HG03354 (cell line): Measurements from ENCODE around the gene ZNF214.
"Not testable (repeated sequence)": the region's sequence is repeated elsewhere in the genome, so short reads cannot be mapped to it uniquely, and the experiment has no call there.

ENCODE experiments used
- ATAC-seq: cut with Tn5 transposase; IDR thresholded peaks from one replicate; pipeline ENCODE4 v1.9.1; 2021; ENCODE audit warnings: mild to moderate bottlenecking; ENCODE audit not compliant: unreplicated experiment, poor library complexity, severe bottlenecking

Gene ZNF214

GRCh38 chr11:6992026-6992425 lies 28.1 kb downstream of the ZNF214 start:
- no peak for ATAC-seq

- ATAC-seq = no peak
Observed at GRCh38 chr11:6991227-6991626, 28.9 kb downstream of the ZNF214 start.

GRCh38 chr11:6988506-6988905 lies 31.6 kb downstream of the ZNF214 start:
- no peak for ATAC-seq

GRCh38 chr11:6986487-6986886 lies 33.7 kb downstream of the ZNF214 start:
- ATAC-seq = no peak

GRCh38 chr11:6979365-6979764 lies 40.8 kb downstream of the ZNF214 start:
- ATAC-seq = no peak

GRCh38 chr11:6969854-6970253 lies 50.3 kb downstream of the ZNF214 start:
- not testable (repeated sequence) for ATAC-seq

- ATAC-seq = no peak
Observed at GRCh38 chr11:6968816-6969215, 51.3 kb downstream of the ZNF214 start.

GRCh38 chr11:6962673-6963072 lies 57.5 kb downstream of the ZNF214 start:
- ATAC-seq = no peak

GRCh38 chr11:6962141-6962540 lies 58.0 kb downstream of the ZNF214 start:
- ATAC-seq = no peak

- not testable (repeated sequence) for ATAC-seq
Observed at GRCh38 chr11:6954248-6954647, 65.9 kb downstream of the ZNF214 start.
